ENCODE results near the gene NUP98.
"Not testable (repeated sequence)": the region's sequence is repeated elsewhere in the genome, so short reads cannot be mapped to it uniquely, and the experiment has no call there.

NUP98 gene

GRCh38 chr11:3815845-3816244 is 18.5 kb upstream of the NUP98 start:
- Mint-ChIP-seq H3K27ac (no peak overlapping the region), H3K4me1 (no peaks in the 10 kb centered on the region), H3K27me3 (no peaks in the 10 kb centered on the region), H3K4me3 (no peak overlapping the region), H3K36me3 (no peaks in the 10 kb centered on the region), H3K9me3 (no peaks in the 10 kb centered on the region)

- not testable (repeated sequence) for H3K27ac Mint-ChIP-seq, H3K4me1 Mint-ChIP-seq, H3K4me3 Mint-ChIP-seq, H3K9me3 Mint-ChIP-seq, H3K36me3 Mint-ChIP-seq, H3K27me3 Mint-ChIP-seq
Measured at GRCh38 chr11:3814832-3815231, 17.5 kb upstream of the NUP98 start.

GRCh38 chr11:3810951-3811350 is 13.6 kb upstream of the NUP98 start:
- no peaks in the 10 kb centered on the region for H3K27me3 Mint-ChIP-seq

GRCh38 chr11:3810446-3810845 is 13.1 kb upstream of the NUP98 start:
- H3K27me3 Mint-ChIP-seq, result no peaks in the 10 kb centered on the region
- no peak overlapping the region for H3K27ac Mint-ChIP-seq
- no peak overlapping the region for H3K4me3 Mint-ChIP-seq
- H3K9me3 Mint-ChIP-seq, result no peaks in the 10 kb centered on the region
- H3K4me1 Mint-ChIP-seq, result peaks cover 17% of the 10 kb centered on the region
- H3K36me3 Mint-ChIP-seq, result no peaks in the 10 kb centered on the region

More at GRCh38 chr11:3810951-3811350, 13.6 kb upstream of the NUP98 start:
- no peaks in the 10 kb centered on the region for H3K9me3 Mint-ChIP-seq
- no peak overlapping the region for H3K4me3 Mint-ChIP-seq
- no peak overlapping the region for H3K27ac Mint-ChIP-seq
- H3K4me1 Mint-ChIP-seq, result peaks cover 17% of the 10 kb centered on the region
- H3K36me3 Mint-ChIP-seq, result no peaks in the 10 kb centered on the region

- no peak overlapping the region for H3K4me3 Mint-ChIP-seq
- H3K36me3 Mint-ChIP-seq, result no peaks in the 10 kb centered on the region
- no peaks in the 10 kb centered on the region for H3K9me3 Mint-ChIP-seq
- H3K27me3 Mint-ChIP-seq, result no peaks in the 10 kb centered on the region
- H3K27ac Mint-ChIP-seq, result no peak overlapping the region
- H3K4me1 Mint-ChIP-seq, result peaks cover 17% of the 10 kb centered on the region
Measured at GRCh38 chr11:3809624-3809928, 12.2 kb upstream of the NUP98 start.

GRCh38 chr11:3808861-3809623 is 11.7 kb upstream of the NUP98 start:
- Mint-ChIP-seq H3K4me3 (peak overlapping the region; percentile 85), H3K9me3 (no peaks in the 10 kb centered on the region), H3K36me3 (no peaks in the 10 kb centered on the region), H3K27ac (peak overlapping the region; percentile 23), H3K27me3 (no peaks in the 10 kb centered on the region), H3K4me1 (peaks cover 17% of the 10 kb centered on the region)

- Mint-ChIP-seq H3K9me3 (no peaks in the 10 kb centered on the region), H3K4me1 (peaks cover 17% of the 10 kb centered on the region), H3K36me3 (no peaks in the 10 kb centered on the region), H3K27me3 (no peaks in the 10 kb centered on the region), H3K4me3 (peak within 1 kb of the TSS; percentile 99), H3K27ac (peak within 1 kb of the TSS; percentile 95)
Measured at GRCh38 chr11:3807909-3808860, 10.8 kb upstream of the NUP98 start, which contains the start of gene PGAP2. Gene PGAP2 (plus strand): TSS chr11:3808560. CDS start chr11:3811260, 2,700 bp downstream.

- Mint-ChIP-seq H3K27me3 (no peaks in the 10 kb centered on the region), H3K9me3 (no peaks in the 10 kb centered on the region), H3K4me3 (no peak overlapping the region), H3K36me3 (no peaks in the 10 kb centered on the region), H3K27ac (no peak overlapping the region), H3K4me1 (peaks cover 12% of the 10 kb centered on the region)
Measured at GRCh38 chr11:3803726-3804495, 6.6 kb upstream of the NUP98 start.

- Mint-ChIP-seq H3K36me3 (no peaks in the 10 kb centered on the region), H3K9me3 (no peaks in the 10 kb centered on the region), H3K27ac (no peak overlapping the region), H3K27me3 (no peaks in the 10 kb centered on the region), H3K4me3 (no peak overlapping the region), H3K4me1 (peaks cover 10% of the 10 kb centered on the region)
Measured at GRCh38 chr11:3802011-3802790, 4.8 kb upstream of the NUP98 start.

GRCh38 chr11:3799873-3800272 is 2.5 kb upstream of the NUP98 start:
- H3K27ac Mint-ChIP-seq, result peak overlapping the region; percentile 83
- no peak overlapping the region for H3K4me3 Mint-ChIP-seq
- peaks cover 6% of the 10 kb centered on the region for H3K36me3 Mint-ChIP-seq
- no peaks in the 10 kb centered on the region for H3K27me3 Mint-ChIP-seq
- no peaks in the 10 kb centered on the region for H3K9me3 Mint-ChIP-seq
- H3K4me1 Mint-ChIP-seq, result peaks cover 26% of the 10 kb centered on the region

GRCh38 chr11:3799143-3799542 is 1.8 kb upstream of the NUP98 start:
- Mint-ChIP-seq H3K9me3 (no peaks in the 10 kb centered on the region), H3K36me3 (peaks cover 7% of the 10 kb centered on the region), H3K4me3 (peak overlapping the region; percentile 99), H3K27ac (peak overlapping the region; percentile 51), H3K27me3 (no peaks in the 10 kb centered on the region), H3K4me1 (peaks cover 34% of the 10 kb centered on the region)

GRCh38 chr11:3796801-3797328 is 489 bp downstream of the NUP98 start:
- H3K4me3 Mint-ChIP-seq, result peak overlapping the region; percentile 99
- no peaks in the 10 kb centered on the region for H3K27me3 Mint-ChIP-seq
- H3K36me3 Mint-ChIP-seq, result peaks cover 10% of the 10 kb centered on the region
- H3K9me3 Mint-ChIP-seq, result no peaks in the 10 kb centered on the region
- H3K4me1 Mint-ChIP-seq, result peaks cover 48% of the 10 kb centered on the region
- peak overlapping the region; percentile 93 for H3K27ac Mint-ChIP-seq

- Mint-ChIP-seq H3K36me3 (peaks cover 10% of the 10 kb centered on the region), H3K4me3 (peak overlapping the region; percentile 99), H3K27ac (peak overlapping the region; percentile 93), H3K9me3 (no peaks in the 10 kb centered on the region), H3K4me1 (peaks cover 48% of the 10 kb centered on the region), H3K27me3 (no peaks in the 10 kb centered on the region)
Measured at GRCh38 chr11:3796346-3796745, 1.0 kb downstream of the NUP98 start.

- Mint-ChIP-seq H3K4me3 (peak overlapping the region; percentile 99), H3K4me1 (peaks cover 48% of the 10 kb centered on the region), H3K27me3 (no peaks in the 10 kb centered on the region), H3K27ac (peak overlapping the region; percentile 93), H3K9me3 (no peaks in the 10 kb centered on the region), H3K36me3 (peaks cover 10% of the 10 kb centered on the region)
Measured at GRCh38 chr11:3796002-3796311, 1.4 kb downstream of the NUP98 start.

Data from activated naive CD4-positive, alpha-beta T cell treated with anti-CD3 and anti-CD28 coated beads, Interleukin-2, amount 50 U/mL, for 24 hours (primary cell).